Activated naive CD4-positive, alpha-beta T cell treated with anti-CD3 and anti-CD28 coated beads, Interleukin-2, amount 50 U/mL, for 16 hours (primary cell): ENCODE results near the gene SSH2.
"Not testable (repeated sequence)": the region's sequence is repeated elsewhere in the genome, so short reads cannot be mapped to it uniquely, and the experiment has no call there.

Experiments used
- DNase-seq: peaks from one replicate; pipeline ENCODE4 v3.0.0-alpha.2; 2020

The SSH2 gene

GRCh38 chr17:29870836-29871465 lies 59.1 kb downstream of the SSH2 start:
- no peak for DNase-seq

- DNase-seq = no peak
These were observed 62.3 kb downstream of the SSH2 start for GRCh38 chr17:29867643-29868181.

DNA sequence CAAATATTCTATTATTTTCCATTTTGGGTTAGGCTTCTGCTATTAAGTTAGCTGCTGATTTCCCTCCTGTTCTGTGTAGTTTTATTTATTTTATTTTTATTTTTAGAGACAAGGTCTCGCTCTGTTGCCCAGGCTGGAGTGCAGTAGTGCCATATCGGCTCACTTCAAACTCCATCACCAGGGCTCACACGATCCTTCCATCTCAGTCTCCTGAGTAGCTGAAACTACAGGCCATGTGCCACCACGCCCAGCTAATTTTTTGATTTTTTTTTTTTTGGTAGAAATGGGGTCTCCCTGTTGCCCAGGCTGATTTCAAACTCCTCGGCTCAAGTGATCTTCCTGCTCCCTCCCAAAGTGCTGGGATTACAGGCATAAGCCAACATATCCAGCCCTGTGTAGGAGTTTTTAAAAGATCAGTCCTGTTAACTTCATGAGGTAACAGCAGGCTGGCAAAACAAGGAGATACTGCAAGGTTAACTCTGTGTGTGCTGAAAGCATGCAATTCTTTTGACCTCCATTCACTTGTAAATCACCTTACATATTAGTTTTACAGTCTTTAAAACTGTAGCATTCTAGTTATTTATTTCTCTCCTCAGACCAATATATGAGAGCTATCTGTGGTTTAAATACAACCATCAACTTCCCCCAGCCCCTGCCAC lies 63.2 kb downstream of the SSH2 start:
- DNase-seq = no peak

DNA sequence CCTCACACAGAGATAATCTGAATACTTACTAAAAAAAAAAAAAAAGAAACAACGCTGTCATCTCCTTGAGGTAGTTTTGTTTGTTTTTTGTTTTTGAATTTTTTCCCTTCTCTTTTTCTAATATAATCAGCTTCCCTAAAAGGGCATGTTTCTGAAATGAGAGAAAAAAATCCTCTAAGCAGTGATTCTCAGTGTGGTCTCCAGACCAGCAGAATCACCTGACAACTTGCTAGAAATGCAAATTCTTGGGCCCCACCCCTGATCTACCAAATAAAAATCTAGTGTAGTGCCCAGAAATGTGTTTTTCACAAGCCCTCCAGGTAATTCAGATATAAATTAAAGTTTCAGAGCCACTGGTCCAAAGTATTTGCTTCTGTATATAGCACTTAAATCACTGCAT lies 65.4 kb downstream of the SSH2 start:
- no peak for DNase-seq

DNA sequence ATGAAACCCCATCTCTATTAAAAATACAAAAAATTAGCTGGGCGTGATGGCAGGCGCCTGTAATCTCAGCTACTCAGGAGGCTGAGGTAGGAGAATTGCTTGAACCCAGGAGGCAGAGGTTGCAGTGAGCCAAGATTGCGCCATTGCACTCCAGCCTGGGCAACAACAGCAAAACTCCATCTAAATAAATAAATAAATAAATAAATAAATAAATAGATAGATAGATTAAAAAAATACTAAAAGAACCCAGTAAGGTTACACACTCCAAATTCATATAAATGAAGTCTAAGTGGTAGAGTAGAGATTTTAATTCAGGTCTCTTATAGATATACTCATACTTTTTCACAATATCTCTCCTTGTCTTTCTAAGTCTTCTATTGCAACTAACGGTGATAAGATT lies 65.9 kb downstream of the SSH2 start:
- not testable (repeated sequence) for DNase-seq

- no peak for DNase-seq
These were observed 67.1 kb downstream of the SSH2 start for GRCh38 chr17:29862951-29863350.

GRCh38 chr17:29862127-29862526 lies 67.9 kb downstream of the SSH2 start:
- DNase-seq = no peak

- not testable (repeated sequence) for DNase-seq
These were observed 70.6 kb downstream of the SSH2 start for GRCh38 chr17:29859445-29859844.

DNA sequence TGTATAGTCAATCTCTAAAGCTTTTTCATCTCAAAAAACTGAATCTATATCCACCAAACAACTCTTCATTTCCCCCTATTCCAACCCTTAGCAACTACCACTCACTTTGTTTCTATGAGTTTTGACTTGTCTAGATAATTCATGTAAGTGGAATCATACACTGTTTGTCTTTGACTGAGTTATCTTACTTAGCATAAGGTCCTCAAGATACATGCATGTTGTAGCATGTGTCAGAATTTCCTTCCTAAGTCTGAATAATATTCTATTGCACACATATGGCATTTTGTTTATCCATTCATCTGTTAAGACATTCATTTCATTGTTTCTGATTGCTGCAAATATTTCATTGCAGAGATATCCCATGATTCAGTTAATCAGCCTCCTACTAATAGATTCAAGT lies 72.2 kb downstream of the SSH2 start:
- DNase-seq = no peak

GRCh38 chr17:29857105-29857504 lies 72.9 kb downstream of the SSH2 start:
- not testable (repeated sequence) for DNase-seq

GRCh38 chr17:29855686-29856085 lies 74.3 kb downstream of the SSH2 start:
- DNase-seq = no peak

- DNase-seq = no peak
These were observed 81.3 kb downstream of the SSH2 start for GRCh38 chr17:29848737-29849136.

GRCh38 chr17:29847527-29848400 lies 82.3 kb downstream of the SSH2 start:
- DNase-seq = no peak

GRCh38 chr17:29847118-29847517 lies 82.9 kb downstream of the SSH2 start:
- DNase-seq = no peak

DNA sequence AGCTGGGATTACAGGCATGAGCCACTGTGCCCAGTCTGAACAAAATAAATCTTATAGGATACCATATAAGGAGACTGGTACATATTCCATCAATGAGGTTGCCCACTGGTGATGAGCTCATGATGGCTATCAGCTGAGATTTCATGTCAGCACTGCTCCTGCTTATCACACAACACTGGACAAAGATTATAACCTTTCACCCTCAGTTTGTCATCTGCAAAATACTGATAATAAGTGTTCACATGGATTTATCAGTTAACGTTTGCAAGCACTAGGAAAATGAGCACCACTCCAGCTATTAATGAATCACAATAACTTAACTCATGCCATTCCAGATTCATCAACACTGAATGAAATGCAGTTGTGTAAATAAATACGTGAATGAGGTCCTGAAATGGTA lies 83.7 kb downstream of the SSH2 start:
- DNase-seq = no peak

DNA sequence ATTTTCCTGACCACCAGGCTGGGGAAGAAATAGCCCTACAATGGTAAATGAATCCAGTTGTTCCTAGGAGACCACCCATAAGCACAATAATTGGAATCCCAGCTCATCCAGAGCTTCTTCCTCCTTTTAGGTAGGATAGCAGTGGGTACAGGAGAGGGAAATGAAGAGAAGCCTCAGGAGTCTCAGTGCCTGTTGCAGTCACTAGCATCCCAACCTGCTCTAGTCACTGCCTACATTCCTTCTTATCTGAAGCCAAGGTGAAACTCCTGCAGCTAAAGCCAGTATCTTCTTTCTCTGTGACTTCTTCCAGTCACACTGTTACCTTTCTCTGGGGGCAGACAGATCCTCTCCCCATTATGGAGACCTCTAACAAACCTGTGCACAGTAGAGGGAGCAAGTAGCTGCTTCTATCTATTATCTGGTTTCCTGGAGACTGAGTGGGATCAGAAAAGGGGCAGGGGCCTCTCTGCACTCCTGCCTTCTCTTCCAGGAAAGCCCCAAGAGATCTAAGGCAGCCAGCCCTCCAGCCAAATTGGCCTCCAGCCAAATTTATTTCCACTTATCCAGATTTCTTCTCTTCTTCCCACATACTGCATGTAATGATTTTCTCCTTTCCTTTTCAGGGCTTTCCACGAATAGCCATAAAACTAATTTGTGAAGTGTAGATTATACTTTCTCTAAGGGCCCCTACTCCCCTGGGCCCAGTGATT lies 85.5 kb downstream of the SSH2 start:
- DNase-seq = no peak

- DNase-seq = no peak
These were observed 89.1 kb downstream of the SSH2 start for GRCh38 chr17:29840884-29841283.

GRCh38 chr17:29839656-29840055 lies 90.4 kb downstream of the SSH2 start:
- DNase-seq = no peak

- DNase-seq = no peak
These were observed 91.1 kb downstream of the SSH2 start for GRCh38 chr17:29838961-29839360.

GRCh38 chr17:29837531-29837930 lies 92.5 kb downstream of the SSH2 start:
- DNase-seq = no peak

GRCh38 chr17:29836643-29837042 lies 93.4 kb downstream of the SSH2 start:
- DNase-seq = no peak

DNA sequence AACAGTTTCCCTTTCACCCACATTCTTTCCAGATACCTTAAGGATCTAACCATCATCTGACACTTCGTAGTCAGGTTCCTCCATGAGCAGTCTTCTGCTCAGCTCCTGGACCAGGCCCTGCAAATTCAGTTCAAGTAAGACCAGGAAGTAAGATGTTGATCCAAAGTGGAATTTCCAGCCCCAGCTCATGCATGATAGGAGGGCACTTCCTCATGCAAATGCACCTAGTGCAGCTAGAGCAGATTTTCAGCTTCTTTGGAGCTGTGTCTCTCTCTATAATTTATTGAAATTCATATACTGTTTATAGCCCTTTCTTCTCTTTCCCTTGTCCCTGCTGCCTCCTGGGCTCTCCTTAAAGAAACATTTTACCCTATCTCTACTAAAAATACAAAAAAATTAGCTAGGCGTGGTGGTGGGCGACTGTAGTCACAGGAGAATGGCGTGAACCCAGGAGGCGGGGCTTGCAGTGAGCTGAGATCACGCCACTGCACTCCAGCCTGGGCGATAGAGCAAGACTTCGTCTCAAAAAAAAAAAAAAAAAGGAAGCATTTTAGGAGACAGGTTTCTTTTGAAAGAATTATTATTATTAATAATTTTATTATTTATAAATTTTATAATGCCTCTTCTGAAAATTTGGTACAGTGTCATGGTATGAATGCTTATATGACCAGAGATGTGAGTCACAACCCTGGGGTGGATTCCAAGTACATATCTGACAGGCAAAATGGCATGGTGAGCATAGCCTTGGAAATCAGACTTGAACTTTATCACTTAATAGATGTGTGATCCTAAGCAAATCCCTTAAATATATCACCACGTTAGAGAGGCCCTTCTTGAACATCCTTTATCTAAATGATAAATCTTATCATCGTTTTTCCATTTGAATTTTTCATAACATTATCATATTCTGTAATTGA lies 94.3 kb downstream of the SSH2 start:
- no peak for DNase-seq
